Testis (tissue), 2 donors: ENCODE results near the gene NEXMIF.

ENCODE experiments used
- POLR2A ChIP-seq: fragments of 450-650 bp; IDR thresholded peaks from one replicate; pipeline ENCODE4 v1.6.1; 2017; ENCODE audit warnings: antibody characterized with exemption, mild to moderate bottlenecking, moderate library complexity
- TF ChIP-seq, protein P1 (sequence below), 3 experiments: fragments of 450-650 bp in 2 of 3; fragments of 200-600 bp in 1 of 3; sonication (generic) in 1 of 3; IDR thresholded peaks; one replicate each; pipeline ENCODE4 v1.5.1; 2016 to 2019; ENCODE audit warnings: antibody characterized with exemption in 3 of 3, mild to moderate bottlenecking in 2 of 3, moderate library complexity in 1 of 3

DNA sequence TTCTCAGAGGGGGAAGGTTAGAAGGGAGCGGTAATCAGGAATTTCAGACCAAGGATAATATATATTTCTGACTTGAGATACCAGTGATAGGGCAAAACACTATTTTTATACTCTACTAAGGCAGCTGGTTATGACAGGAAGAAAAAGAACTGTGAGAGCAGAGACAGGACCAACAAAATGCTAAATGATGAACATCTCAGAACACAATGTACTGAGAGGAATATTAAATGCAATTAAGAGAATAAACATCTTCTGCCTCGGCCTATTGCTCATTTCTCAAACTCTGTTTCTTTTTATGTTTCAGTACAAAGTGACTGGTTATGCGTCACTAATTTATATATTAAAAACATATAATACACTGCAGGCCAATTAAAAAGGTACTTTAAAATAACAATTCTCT lies 188.8 kb downstream of the NEXMIF start:
- TF ChIP-seq, protein P1, sequence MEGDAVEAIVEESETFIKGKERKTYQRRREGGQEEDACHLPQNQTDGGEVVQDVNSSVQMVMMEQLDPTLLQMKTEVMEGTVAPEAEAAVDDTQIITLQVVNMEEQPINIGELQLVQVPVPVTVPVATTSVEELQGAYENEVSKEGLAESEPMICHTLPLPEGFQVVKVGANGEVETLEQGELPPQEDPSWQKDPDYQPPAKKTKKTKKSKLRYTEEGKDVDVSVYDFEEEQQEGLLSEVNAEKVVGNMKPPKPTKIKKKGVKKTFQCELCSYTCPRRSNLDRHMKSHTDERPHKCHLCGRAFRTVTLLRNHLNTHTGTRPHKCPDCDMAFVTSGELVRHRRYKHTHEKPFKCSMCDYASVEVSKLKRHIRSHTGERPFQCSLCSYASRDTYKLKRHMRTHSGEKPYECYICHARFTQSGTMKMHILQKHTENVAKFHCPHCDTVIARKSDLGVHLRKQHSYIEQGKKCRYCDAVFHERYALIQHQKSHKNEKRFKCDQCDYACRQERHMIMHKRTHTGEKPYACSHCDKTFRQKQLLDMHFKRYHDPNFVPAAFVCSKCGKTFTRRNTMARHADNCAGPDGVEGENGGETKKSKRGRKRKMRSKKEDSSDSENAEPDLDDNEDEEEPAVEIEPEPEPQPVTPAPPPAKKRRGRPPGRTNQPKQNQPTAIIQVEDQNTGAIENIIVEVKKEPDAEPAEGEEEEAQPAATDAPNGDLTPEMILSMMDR (IDR thresholded peaks at IDR 0.05), result no peak
- no peak for TF ChIP-seq POLR2A
